NB4 (cell line): ENCODE data around the gene ACKR1.

Experiments
- MYC ChIP-seq: IDR thresholded peaks from 2 replicates; pipeline ENCODE4 v1.6.1; 2011; ENCODE audit warnings: low read depth, low read length
- POLR2A ChIP-seq: IDR thresholded peaks from 2 replicates; pipeline ENCODE4 v1.6.1; 2011; ENCODE audit warnings: mild to moderate bottlenecking; ENCODE audit not compliant: insufficient read length; ENCODE audit errors: extremely low read depth
- TF ChIP-seq, protein P1 (sequence below): IDR thresholded peaks from one replicate; pipeline ENCODE4 v1.5.1; 2012; ENCODE audit warnings: low read depth, low read length
- TF ChIP-seq, protein P2 (sequence below): IDR thresholded peaks from 2 replicates; pipeline ENCODE4 v1.6.1; 2011; ENCODE audit warnings: low read depth, low read length

- TF ChIP-seq, protein P1, sequence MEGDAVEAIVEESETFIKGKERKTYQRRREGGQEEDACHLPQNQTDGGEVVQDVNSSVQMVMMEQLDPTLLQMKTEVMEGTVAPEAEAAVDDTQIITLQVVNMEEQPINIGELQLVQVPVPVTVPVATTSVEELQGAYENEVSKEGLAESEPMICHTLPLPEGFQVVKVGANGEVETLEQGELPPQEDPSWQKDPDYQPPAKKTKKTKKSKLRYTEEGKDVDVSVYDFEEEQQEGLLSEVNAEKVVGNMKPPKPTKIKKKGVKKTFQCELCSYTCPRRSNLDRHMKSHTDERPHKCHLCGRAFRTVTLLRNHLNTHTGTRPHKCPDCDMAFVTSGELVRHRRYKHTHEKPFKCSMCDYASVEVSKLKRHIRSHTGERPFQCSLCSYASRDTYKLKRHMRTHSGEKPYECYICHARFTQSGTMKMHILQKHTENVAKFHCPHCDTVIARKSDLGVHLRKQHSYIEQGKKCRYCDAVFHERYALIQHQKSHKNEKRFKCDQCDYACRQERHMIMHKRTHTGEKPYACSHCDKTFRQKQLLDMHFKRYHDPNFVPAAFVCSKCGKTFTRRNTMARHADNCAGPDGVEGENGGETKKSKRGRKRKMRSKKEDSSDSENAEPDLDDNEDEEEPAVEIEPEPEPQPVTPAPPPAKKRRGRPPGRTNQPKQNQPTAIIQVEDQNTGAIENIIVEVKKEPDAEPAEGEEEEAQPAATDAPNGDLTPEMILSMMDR, result no peak
- TF ChIP-seq POLR2A (no peak), MYC (no peak)
- TF ChIP-seq, protein P2, sequence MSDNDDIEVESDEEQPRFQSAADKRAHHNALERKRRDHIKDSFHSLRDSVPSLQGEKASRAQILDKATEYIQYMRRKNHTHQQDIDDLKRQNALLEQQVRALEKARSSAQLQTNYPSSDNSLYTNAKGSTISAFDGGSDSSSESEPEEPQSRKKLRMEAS, result no peak
Measured at GRCh38 chr1:159201642-159202041, 3.0 kb upstream of the ACKR1 start.
